NCI-H1048 (cell line): ENCODE data around the gene PSMD2.

Experiments
- DNase-seq: peaks from one replicate; lab custom pipeline; 2025; lab: John Stamatoyannopoulos, UW

PSMD2 gene

DNA sequence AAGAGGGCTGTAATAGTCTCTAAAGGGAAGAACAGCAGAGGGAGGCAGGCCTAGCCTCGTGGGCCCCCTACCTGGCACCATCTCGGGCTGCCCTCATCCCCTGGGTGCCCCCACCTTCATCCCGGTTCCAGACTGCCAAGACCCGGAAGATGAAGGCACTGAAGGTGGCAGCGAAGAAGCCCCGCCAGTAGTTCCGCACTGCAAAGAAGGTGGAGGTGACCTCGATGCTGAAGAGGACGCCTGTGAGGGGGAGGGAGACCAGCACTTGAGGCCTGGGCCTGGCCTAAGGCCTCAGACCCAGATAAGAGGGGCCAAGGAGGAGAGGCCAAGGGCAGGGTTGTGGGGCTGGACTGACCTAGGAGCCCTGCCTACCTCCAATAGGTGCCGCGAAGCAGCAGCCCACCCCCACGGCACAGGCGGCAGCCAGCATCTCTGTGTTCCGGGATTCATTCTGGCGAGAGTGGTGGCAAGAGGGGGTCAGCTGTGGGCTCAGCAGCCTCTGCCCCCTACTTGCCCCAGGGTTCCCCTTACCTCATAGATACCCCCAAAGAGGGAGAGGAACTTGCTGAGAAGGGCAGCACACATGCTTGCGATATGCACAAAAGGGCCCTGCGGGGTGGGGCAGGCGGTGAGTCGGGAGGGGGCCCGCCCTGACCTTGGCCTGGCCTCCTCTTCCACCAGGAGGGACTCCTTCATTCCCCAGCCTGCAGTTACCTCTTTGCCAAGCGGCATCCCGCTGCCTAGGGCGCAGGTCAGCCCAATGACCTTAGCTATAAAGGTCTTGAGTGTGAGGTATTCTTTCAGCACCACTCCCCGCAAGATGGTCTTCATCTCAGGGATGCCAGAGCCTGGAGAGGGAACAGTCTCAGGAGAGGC, 58.4 kb downstream of the PSMD2 start:
- no peak for DNase-seq

DNA sequence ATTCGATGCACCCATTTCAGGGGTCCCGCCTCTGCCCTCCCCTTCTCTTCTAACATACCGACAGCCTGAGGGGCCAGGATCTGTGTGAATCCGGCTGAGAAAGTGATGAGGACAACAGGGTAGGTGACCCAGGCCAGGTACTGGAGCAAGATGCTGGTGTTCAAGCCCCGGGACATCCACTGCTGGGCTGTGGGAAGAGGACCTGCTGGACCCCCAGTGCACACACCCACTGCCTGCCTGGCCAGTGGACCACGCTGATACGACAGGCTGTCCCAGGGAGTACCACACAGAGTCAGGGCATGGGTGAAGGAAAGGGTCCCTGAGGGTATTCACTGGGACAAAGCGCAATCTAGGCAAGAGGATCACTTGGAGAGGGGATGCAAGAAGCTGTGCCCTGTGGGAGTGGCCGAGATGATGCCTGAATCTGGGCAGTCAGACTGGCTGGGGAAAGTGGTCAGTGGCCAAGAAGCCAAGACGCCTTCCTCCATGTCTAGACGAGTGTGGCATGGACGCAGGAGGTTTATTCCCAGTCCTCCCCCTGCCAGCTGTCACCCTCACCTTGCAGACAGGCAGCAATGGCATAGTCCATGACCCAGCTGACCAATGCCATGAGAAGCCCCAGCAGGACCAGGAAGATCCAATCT, 59.2 kb downstream of the PSMD2 start:
- DNase-seq = no peak
